ENCODE measurements around the gene KTN1.

KTN1 gene

GRCh38 chr14:55688566-55688965, 108.6 kb downstream of the KTN1 start:
- DNase-seq = no peak

GRCh38 chr14:55689981-55690871, 110.2 kb downstream of the KTN1 start:
- no peak for DNase-seq

- no peak for DNase-seq
Measured at GRCh38 chr14:55691659-55692058, 111.7 kb downstream of the KTN1 start.

- DNase-seq = no peak
Measured at GRCh38 chr14:55693904-55694303, 113.9 kb downstream of the KTN1 start.

- no peak for DNase-seq
Measured at GRCh38 chr14:55697414-55697861, 117.4 kb downstream of the KTN1 start.

- DNase-seq = no peak
Measured at GRCh38 chr14:55698051-55698450, 118.0 kb downstream of the KTN1 start.

- no peak for DNase-seq
Measured at GRCh38 chr14:55699131-55700057, 119.4 kb downstream of the KTN1 start.

GRCh38 chr14:55701638-55702037, 121.6 kb downstream of the KTN1 start:
- no peak for DNase-seq

- DNase-seq = no peak
Measured at GRCh38 chr14:55702511-55702910, 122.5 kb downstream of the KTN1 start.

- DNase-seq = no peak
Measured at GRCh38 chr14:55704654-55705053, 124.6 kb downstream of the KTN1 start.

- no peak for DNase-seq
Measured at GRCh38 chr14:55705651-55706364, 125.8 kb downstream of the KTN1 start.

GRCh38 chr14:55706365-55706684, 126.3 kb downstream of the KTN1 start:
- DNase-seq = no peak

GRCh38 chr14:55706893-55707292, 126.9 kb downstream of the KTN1 start:
- no peak for DNase-seq

GRCh38 chr14:55707365-55707804, 127.4 kb downstream of the KTN1 start:
- no peak for DNase-seq

- DNase-seq = no peak
Measured at GRCh38 chr14:55710506-55711041, 130.6 kb downstream of the KTN1 start.

GRCh38 chr14:55711175-55711811, 131.3 kb downstream of the KTN1 start:
- no peak for DNase-seq

- no peak for DNase-seq
Measured at GRCh38 chr14:55712491-55712890, 132.5 kb downstream of the KTN1 start.

- no peak for DNase-seq
Measured at GRCh38 chr14:55713486-55713885, 133.5 kb downstream of the KTN1 start.

- no peak for DNase-seq
Measured at GRCh38 chr14:55715889-55716288, 135.9 kb downstream of the KTN1 start.

GRCh38 chr14:55717621-55718020, 137.6 kb downstream of the KTN1 start:
- DNase-seq = no peak

- DNase-seq = no peak
Measured at GRCh38 chr14:55718551-55718950, 138.5 kb downstream of the KTN1 start.

- no peak for DNase-seq
Measured at GRCh38 chr14:55720796-55721195, 140.8 kb downstream of the KTN1 start.

Measured in activated CD8-positive, alpha-beta memory T cell treated with anti-CD3 and anti-CD28 coated beads for 24 hours (primary cell).